OCI-LY1 (cell line): ENCODE data around the gene DMRT3.

Source experiments
- H2AFZ ChIP-seq: fragments of 200-600 bp; sonication (generic), shearing (Covaris generic); 2 replicates; pipeline ENCODE4 v1.6.0; 2014; ENCODE audit warnings: antibody characterized with exemption, mild to moderate bottlenecking, low read length
- H3F3A ChIP-seq: fragments of 200-600 bp; sonication (generic), shearing (Covaris generic); 2 replicates; pipeline ENCODE4 v1.6.0; 2014; ENCODE audit warnings: mild to moderate bottlenecking, antibody characterized with exemption, low read length, moderate library complexity; ENCODE audit not compliant: insufficient read depth
- H3K27ac ChIP-seq: fragments of 200-600 bp; sonication (generic); 2 replicates; pipeline ENCODE4 v1.5.1; 2014; ENCODE audit warnings: low read length, mixed run types, mild to moderate bottlenecking, low read depth; ENCODE audit not compliant: poor library complexity, severe bottlenecking
- H3K27me3 ChIP-seq: fragments of 200-600 bp; sonication (generic); 2 replicates; pipeline ENCODE4 v1.6.0; 2014; ENCODE audit warnings: antibody characterized with exemption, mild to moderate bottlenecking, low read length, moderate library complexity; ENCODE audit not compliant: insufficient read depth
- H3K36me3 ChIP-seq: fragments of 200-600 bp; sonication (generic); 2 replicates; pipeline ENCODE4 v1.6.1; 2014; ENCODE audit warnings: mild to moderate bottlenecking, antibody characterized with exemption, low read length, moderate library complexity, mixed read lengths; ENCODE audit not compliant: insufficient read depth
- H3K4me1 ChIP-seq: fragments of 200-600 bp; sonication (generic); 2 replicates; pipeline ENCODE4 v1.5.1; 2014; ENCODE audit warnings: mild to moderate bottlenecking, low read length, moderate library complexity; ENCODE audit not compliant: insufficient read depth, severe bottlenecking
- H3K4me2 ChIP-seq: fragments of 200-600 bp; sonication (generic), shearing (Covaris generic); 2 replicates; pipeline ENCODE4 v1.6.1; 2014; ENCODE audit warnings: low read length
- H3K4me3 ChIP-seq: fragments of 200-600 bp; sonication (generic); 2 replicates; pipeline ENCODE4 v1.5.1; 2014; ENCODE audit warnings: low read length, low read depth, mild to moderate bottlenecking, mixed read lengths; ENCODE audit not compliant: poor library complexity, severe bottlenecking
- H3K79me2 ChIP-seq: fragments of 200-600 bp; shearing (Covaris generic); 2 replicates; pipeline ENCODE4 v1.6.1; 2016; ENCODE audit warnings: mixed run types, low read length, mixed read lengths; ENCODE audit not compliant: insufficient read depth
- H3K9ac ChIP-seq: fragments of 200-600 bp; sonication (generic), shearing (Covaris generic); 2 replicates; pipeline ENCODE4 v1.6.1; 2014; ENCODE audit warnings: mild to moderate bottlenecking, low read length, mixed read lengths
- H3K9me2 ChIP-seq: fragments of 200-600 bp; sonication (generic), shearing (Covaris generic); 2 replicates; pipeline ENCODE4 v1.6.1; 2014; ENCODE audit warnings: low read depth, mild to moderate bottlenecking, low read length, mixed read lengths
- H3K9me3 ChIP-seq: fragments of 200-600 bp; shearing (Covaris generic); 2 replicates; pipeline ENCODE4 v1.6.1; 2014; ENCODE audit warnings: low read length, mixed read lengths
- H4K20me1 ChIP-seq: fragments of 200-600 bp; sonication (generic), shearing (Covaris generic); 2 replicates; pipeline ENCODE4 v1.6.0; 2016; ENCODE audit warnings: mild to moderate bottlenecking, low read length; ENCODE audit not compliant: insufficient read depth
- CTCF ChIP-seq: fragments of 200-600 bp; sonication (generic), shearing (Covaris generic); IDR thresholded peaks from 2 replicates; pipeline ENCODE4 v1.5.1; 2017; ENCODE audit warnings: mild to moderate bottlenecking, antibody characterized with exemption, low read length, moderate library complexity, mixed read lengths
- EZH2 ChIP-seq: fragments of 200-600 bp; sonication (generic), shearing (Covaris generic); IDR thresholded peaks from 2 replicates; pipeline ENCODE4 v1.8.0; 2017; ENCODE audit warnings: borderline replicate concordance, mixed run types, mild to moderate bottlenecking, antibody characterized with exemption, low read length, moderate library complexity, mixed read lengths

The DMRT3 gene

DNA sequence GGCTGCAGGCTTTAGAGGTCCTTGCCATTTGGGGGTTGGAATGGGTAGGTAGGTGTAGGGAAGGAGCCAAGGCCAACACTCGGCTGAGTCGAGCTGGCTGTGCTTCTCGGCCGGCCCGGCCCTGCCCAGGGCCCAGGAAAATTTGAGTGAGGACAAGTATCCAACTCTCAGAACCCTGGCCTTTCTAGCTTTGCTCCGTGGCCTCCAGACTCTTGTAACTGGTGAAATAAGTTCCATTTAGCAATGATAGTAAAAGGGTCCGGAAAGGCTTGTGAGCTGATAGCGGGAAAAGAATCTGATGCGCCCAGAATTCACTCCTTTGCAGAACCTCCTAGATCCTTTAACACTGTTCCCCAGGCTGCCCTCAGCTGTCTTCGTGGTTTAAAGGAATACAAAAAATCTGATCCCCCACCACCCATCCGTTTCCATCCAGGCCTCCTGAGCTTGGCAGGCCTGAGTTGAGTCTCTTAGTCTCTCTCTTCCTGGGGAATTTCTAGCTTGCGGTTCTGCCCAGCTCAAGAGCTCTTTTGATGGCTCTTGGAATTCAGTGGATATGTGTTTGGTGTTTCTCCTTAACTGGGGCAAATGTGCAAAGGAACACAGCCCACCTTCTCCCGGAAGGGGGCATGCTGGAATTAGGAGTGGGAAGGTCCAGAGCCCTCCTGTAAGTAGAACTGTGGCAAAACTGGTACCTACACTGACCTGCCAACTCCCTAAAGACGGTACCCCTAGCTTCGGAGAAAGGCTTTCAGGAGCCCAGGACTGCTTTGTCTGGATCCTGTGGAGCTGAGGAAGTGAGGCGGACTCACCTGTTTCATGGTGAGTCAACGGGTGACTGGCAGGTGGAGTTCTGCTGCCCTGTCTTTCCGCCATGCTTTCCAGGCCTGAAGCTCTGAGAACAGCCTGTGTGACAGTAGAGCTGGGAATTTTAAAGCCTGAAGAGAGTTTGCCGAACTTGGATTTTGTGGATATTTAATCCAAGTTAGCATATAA is 1.7 kb downstream of the DMRT3 start:
- Histone ChIP-seq H3K4me3 (no peak overlapping the region), H3K36me3 (no peaks in the 10 kb centered on the region), H3K4me2 (no peak overlapping the region), H3K9me3 (no peaks in the 10 kb centered on the region), H3K79me2 (no peaks in the 10 kb centered on the region), H3K27ac (no peak overlapping the region), H2AFZ (no peak overlapping the region), H3K27me3 (no peaks in the 10 kb centered on the region), H3K9ac (no peak overlapping the region), H3K9me2 (no peaks in the 10 kb centered on the region), H3K4me1 (no peaks in the 10 kb centered on the region), H3F3A (no peaks in the 10 kb centered on the region), H4K20me1 (no peaks in the 10 kb centered on the region)
- TF ChIP-seq CTCF, result no peak
- no peak for TF ChIP-seq EZH2

- no peaks in the 10 kb centered on the region for H3K27me3 ChIP-seq
- H3K4me1 ChIP-seq, result no peaks in the 10 kb centered on the region
- no peak overlapping the region for H2AFZ ChIP-seq
- no peaks in the 10 kb centered on the region for H4K20me1 ChIP-seq
- H3K27ac ChIP-seq, result no peak overlapping the region
- H3K9me3 ChIP-seq, result no peaks in the 10 kb centered on the region
- TF ChIP-seq CTCF (no peak), EZH2 (no peak)
- no peak overlapping the region for H3K9ac ChIP-seq
- no peaks in the 10 kb centered on the region for H3F3A ChIP-seq
- H3K4me3 ChIP-seq, result no peak overlapping the region
- H3K79me2 ChIP-seq, result no peaks in the 10 kb centered on the region
- no peaks in the 10 kb centered on the region for H3K36me3 ChIP-seq
- no peaks in the 10 kb centered on the region for H3K9me2 ChIP-seq
- H3K4me2 ChIP-seq, result no peak overlapping the region
Measured at GRCh38 chr9:979983-980382, 3.5 kb downstream of the DMRT3 start.

DNA sequence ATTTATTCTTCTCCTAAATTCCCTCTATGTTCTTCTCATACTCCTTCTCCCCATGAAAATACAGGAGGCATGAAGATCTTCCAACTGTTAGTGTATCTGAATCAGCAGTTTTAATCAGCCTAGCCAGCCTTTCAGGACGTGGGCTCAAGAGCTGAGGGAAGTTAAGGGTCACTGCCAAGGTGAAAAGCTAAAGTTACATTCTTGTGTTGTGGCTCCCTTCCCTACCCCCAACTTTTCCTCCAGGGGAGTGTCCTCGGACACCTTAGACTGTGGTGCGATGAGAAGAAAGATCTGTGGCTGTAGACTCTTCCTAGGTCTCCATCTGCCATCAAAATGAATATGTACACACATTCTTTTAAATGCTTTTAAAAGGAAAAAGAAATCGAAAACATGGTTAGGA is 4.2 kb downstream of the DMRT3 start:
- TF ChIP-seq EZH2 (no peak), CTCF (no peak)
- H4K20me1 ChIP-seq, result no peaks in the 10 kb centered on the region
- H3K27ac ChIP-seq, result no peak overlapping the region
- no peaks in the 10 kb centered on the region for H3K9me3 ChIP-seq
- no peak overlapping the region for H2AFZ ChIP-seq
- no peak overlapping the region for H3K4me3 ChIP-seq
- no peaks in the 10 kb centered on the region for H3K9me2 ChIP-seq
- no peaks in the 10 kb centered on the region for H3K36me3 ChIP-seq
- no peak overlapping the region for H3K9ac ChIP-seq
- no peak overlapping the region for H3K4me2 ChIP-seq
- H3K4me1 ChIP-seq, result no peaks in the 10 kb centered on the region
- no peaks in the 10 kb centered on the region for H3K79me2 ChIP-seq
- H3K27me3 ChIP-seq, result no peaks in the 10 kb centered on the region
- no peaks in the 10 kb centered on the region for H3F3A ChIP-seq
